Stimulated activated CD4-positive, alpha-beta T cell treated with anti-CD3 and anti-CD28 coated beads, TNF-alpha, amount 100 ng/mL, for 24 hours (primary cell): ENCODE measurements around the gene OSBPL9.

Experiments used
- DNase-seq, 3 experiments: peaks; one replicate each; pipeline ENCODE4 v3.0.0-alpha.2; 2020; ENCODE audit warnings: low read depth in 3 of 3

OSBPL9 gene

DNA sequence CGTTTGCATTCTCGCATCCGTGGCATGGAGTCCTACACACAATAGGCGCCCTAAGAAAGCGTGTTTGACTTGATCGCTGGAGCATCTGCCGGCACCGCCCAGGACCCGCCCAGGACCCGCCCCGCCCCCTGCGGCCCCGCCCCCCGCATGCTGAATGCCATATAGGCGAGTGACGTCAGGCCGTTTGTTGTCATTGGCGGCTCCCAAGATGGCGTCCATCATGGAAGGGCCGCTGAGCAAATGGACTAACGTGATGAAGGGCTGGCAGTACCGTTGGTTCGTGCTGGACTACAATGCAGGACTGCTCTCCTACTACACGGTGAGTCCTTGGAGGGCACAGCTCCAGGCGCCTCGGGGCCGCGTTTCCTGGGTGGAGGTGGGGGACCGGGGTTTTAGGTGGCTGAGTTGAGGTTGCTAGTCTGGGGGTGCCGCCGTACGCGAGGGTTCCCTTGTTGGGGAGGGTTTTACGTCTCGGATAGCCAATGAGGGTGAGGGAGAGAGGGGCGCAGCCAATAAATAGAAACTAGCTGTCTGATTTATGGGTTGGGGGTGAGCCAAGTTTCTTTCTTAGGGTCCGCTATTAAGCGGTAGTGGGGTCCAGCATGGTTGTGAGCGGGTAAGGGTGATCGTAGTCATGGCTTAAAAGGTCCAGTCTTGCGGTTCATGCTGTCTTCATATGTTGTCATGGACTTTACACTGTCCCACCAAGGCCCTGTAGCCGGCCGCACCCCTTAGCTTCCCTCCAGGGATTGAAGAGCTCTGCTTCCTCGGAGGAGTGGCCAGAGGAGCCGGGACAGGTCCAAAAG lies at the start of gene OSBPL9:
TSS of gene OSBPL9 (plus strand) at position 190 of the 806 bp plus-strand sequence. CDS start at position 209, 19 bp downstream.
- DNase-seq = peak; percentile 70 to 82 (median 80)

GRCh38 chr1:51567653-51568052 lies 49.2 kb upstream of the OSBPL9 start:
- no peak for DNase-seq

DNA sequence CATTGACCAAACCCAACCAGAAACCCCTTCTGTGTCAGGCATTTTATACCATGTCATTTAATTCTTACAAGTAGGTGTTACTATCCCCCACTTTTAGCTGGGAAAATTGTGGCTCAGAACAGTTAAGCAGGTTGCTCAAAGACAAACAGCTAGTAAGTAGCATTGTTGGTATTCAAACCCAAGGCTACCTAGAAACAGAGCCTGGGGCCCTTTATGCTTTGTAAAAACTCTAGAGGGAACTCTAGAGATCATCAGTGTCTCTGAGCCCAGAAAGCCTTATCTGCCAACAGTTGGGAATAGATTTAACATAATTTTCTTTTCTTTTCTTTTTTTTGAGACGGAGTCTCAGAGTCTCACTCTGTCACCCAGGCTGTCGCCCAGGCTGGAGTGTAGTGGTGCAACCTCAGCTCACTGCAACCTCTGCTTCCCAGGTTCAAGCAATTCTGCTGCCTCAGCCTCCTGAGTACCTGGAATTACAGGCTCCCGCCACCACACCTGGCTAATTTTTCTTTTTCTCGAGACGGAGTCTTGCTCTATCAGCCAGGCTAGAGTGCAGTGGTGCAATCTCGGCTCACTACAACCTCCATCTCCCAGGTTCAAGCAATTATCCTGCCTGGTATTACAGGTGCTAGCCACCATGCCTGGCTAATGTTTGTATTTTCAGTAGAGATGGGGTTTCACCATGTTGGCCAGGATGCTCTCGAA lies 48.5 kb upstream of the OSBPL9 start:
- no peak for DNase-seq

DNA sequence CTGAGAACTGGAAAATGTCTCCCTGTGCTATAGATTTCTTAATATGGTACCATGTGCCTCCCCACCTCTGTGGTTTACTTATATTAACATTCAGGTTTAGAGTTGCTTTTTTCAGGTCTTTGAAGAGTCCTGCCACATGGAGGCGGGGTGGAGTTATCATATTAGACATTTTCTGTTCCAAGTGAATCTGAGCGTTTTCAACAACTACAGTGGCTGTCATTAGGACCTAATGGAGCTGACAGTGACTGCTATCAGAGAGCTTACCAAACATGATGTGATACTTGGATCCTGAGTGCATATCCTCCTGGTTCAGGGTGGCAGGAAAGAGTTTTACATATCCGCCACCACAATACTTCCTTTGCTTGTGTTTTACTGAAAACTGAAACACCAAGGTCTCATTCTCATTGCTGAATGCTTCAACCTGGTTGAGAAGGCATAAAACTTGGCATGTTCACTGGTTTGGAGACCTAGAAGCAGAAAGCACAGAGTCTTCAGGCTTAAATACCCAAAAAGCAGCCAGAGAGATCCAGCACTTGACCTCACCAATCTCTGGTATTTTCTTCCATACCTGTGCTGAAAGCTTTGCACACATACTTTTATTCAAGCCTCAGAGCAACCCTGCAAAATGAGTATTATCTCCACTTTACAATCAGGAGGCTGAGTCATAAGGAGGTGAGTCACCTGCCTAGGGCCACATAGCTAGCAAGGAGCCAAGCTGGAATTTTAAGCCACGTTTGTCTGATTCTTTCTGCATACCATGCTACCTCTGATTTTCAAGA lies 47.4 kb upstream of the OSBPL9 start:
- peak; percentile 8 to 29 (median 23) for DNase-seq

DNA sequence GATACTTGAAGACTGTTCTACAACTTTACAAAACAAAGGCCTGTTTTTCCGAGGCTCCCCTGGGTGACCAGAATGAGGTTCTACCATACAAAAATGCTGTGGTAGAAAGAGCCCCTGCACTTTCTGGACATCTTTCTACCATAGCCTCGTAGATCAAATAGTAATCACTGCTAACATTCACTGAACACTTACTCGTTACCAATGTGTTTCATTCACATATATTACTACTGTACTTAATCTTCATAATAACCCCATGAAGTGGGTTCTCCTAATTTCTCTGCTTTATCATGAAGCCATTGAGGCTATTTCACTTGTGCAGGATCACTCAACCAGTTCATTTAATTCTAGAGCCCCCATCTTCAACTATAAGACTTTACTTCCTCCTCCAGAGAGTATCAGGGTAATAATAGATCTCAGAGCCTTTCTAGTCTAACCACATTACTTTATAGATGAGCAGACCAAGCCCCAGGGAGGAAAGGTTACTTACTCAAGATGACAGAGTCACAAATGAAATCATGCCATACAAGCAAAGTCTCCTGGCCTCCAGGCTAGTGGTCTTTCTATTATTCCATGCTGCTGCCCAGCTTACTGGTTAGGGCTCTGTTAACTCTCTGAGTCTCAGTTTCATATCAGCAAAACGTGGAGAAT lies 46.7 kb upstream of the OSBPL9 start:
- no peak for DNase-seq

DNA sequence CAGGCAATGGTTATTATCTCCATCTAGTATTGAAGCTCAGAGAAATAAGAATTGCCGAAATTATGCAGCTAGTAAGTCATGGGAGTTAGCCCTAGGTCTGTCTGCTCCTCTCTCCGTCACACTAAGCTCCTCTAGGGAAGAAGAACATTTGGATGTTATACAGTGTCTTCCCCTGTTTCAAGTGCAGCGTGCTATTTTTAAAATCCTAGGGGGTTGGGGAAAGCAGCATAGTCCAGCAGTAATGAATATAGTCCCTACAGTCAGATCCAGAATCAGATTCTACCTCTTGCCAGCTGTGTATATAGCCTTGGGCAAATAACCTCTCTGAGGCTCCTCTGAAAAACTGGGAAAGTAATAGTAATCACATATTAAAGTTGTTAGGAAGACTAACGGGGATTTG lies 44.5 kb upstream of the OSBPL9 start:
- DNase-seq = no peak

GRCh38 chr1:51574796-51575195 lies 42.1 kb upstream of the OSBPL9 start:
- no peak for DNase-seq

DNA sequence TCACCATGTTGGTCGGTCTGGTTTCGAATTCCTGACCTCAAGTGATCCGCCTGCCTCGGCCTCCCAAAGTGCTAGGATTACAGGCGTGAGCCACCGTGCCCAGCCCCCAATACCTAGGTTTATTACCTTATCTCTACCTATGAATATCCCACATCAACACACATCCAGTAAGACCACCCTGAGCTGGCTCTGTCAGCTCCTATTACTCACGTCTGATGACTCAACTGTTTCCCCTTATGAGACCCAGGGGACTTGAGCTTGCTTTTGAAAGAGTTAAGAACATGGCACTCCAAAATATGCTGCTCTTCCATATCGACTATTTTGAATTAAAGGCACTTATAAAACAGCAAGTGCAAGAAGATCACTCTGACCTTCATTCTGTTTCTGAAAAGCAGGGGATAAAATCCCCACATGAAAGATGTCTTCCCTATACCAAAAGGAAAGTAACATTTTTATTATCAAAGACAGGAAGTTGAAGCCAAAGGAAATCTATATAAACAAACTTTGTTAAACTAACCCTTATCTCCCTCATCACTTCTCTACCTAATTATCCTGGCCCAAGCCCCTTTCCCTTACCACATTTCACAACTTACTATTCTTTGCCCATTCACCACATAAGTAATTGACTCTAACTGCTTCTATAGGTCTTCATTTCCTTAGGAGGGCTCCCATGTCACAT lies 41.3 kb upstream of the OSBPL9 start:
- no peak for DNase-seq

GRCh38 chr1:51576085-51576444 lies 40.8 kb upstream of the OSBPL9 start:
- DNase-seq = no peak

DNA sequence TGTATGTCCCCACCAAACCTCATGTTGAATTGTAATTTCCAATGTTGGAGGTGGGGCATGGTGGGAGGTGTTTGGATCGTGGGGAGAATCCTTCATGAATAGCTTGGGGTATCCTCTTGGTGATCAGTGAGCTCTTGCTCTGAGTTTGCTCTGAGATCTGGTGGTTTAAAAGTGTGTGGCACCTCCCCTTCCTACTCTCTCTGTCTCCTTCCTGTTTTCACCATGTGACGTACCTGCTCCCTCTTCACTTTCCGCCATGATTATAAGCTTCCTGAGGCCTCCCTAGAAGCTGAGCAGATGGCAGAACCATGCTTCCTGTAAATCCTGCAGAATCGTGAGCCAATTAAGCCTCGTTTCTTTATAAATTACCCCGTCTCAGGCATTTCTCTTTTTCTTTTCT lies 40.0 kb upstream of the OSBPL9 start:
- DNase-seq = no peak

- no peak for DNase-seq
Observed at GRCh38 chr1:51578383-51579109, 38.3 kb upstream of the OSBPL9 start.

DNA sequence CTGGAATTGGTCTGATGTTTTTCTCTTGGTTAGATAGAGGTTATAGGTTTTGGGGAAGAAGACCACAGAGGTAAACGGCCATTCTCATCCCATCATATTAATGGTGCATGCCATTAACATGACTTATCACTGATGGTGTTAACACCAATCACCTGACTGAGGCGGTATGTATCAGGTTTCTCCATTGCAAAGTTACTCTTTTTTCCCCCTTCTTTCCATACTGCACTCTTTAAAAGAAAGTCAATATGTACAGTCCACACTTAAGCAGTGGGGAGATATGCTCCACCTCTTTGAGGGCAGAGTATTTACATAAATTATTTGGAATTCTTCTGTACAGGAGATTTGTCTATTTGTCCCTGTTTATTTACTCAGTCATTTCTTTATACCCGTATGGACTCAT lies 35.7 kb upstream of the OSBPL9 start:
- no peak for DNase-seq

DNA sequence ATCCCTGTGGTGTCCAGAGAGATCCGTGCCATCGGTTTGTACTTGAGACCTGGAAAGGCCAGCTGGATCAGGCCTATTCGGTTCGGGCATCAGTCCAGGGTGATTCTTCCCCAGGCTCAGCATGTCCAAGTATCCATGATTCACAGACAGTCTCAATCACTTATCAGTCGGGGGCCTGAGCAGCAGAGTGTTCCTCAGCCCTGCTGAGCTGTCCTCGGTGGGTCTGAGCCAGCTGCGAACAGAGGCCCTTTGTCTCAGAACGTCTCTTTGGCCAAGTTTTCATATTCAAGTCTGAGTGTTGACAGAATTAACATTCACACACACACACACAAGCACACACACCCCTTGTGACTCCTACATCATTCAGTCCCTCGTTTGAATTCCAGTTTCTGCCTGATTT lies 33.4 kb upstream of the OSBPL9 start:
- DNase-seq = no peak

GRCh38 chr1:51584021-51584420 lies 32.9 kb upstream of the OSBPL9 start:
- no peak for DNase-seq

GRCh38 chr1:51592711-51593110 lies 24.2 kb upstream of the OSBPL9 start:
- no peak for DNase-seq

- DNase-seq = no peak
Observed at GRCh38 chr1:51594716-51595115, 22.2 kb upstream of the OSBPL9 start.

GRCh38 chr1:51600529-51600928 lies 16.4 kb upstream of the OSBPL9 start:
- DNase-seq = no peak

GRCh38 chr1:51600965-51601364 lies 15.9 kb upstream of the OSBPL9 start:
- DNase-seq = no peak

- no peak for DNase-seq
Observed at GRCh38 chr1:51605961-51606723, 10.8 kb upstream of the OSBPL9 start.

DNA sequence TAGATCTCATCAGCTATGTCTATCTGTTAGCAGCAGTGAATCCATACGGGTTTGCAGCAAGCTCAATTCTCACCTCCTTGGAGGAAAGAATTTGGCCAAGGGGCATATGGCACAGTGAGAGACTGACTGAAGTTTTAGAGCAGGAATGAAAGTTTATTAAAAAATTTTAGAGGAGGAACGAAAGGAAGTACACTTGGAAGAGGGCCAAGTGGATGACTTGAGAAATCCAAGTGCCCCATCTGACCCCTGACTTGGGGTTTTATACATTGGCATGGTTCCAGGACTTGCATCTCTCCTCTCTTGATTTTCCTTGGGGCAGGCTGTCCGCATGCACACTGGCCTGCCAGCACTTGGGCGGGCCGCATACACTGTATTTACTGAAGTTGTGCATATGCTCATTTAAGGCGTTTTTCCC lies 9.2 kb upstream of the OSBPL9 start:
- DNase-seq = no peak
